H9 (cell line): ENCODE measurements around the gene FAM13A. TPM values are rescaled to one million over a fixed set of nuclear protein-coding genes. Genes with fewer than 3 reads are reported as not detected.

Experiments used
- DNase-seq: peaks from one replicate; pipeline ENCODE4 v3.0.0-alpha.2; 2017
- H2AFZ ChIP-seq: one replicate; pipeline ENCODE4 v1.6.1; 2013; ENCODE audit warnings: mild to moderate bottlenecking, low read length, control low read depth, moderate library complexity
- H2AK5ac ChIP-seq: 2 replicates; pipeline ENCODE4 v1.6.1; 2013; ENCODE audit warnings: low read length, control low read depth, mixed read lengths; ENCODE audit not compliant: insufficient read length
- H2BK120ac ChIP-seq: one replicate; pipeline ENCODE4 v1.6.1; 2013; ENCODE audit warnings: low read depth, mild to moderate bottlenecking, low read length, control low read depth, inconsistent platforms; ENCODE audit not compliant: poor library complexity, severe bottlenecking
- H2BK12ac ChIP-seq: 2 replicates; pipeline ENCODE4 v1.6.1; 2013; ENCODE audit warnings: low read length, control low read depth, mixed read lengths, low read depth; ENCODE audit not compliant: insufficient read length
- H2BK15ac ChIP-seq: 2 replicates; pipeline ENCODE4 v1.6.1; 2013; ENCODE audit warnings: low read depth, low read length, control low read depth
- H2BK20ac ChIP-seq: one replicate; pipeline ENCODE4 v1.6.1; 2013; ENCODE audit warnings: low read depth, mild to moderate bottlenecking, low read length, control low read depth, inconsistent platforms; ENCODE audit not compliant: poor library complexity, severe bottlenecking
- H2BK5ac ChIP-seq: 2 replicates; pipeline ENCODE4 v1.6.1; 2013; ENCODE audit warnings: low read length, control low read depth, mixed read lengths; ENCODE audit not compliant: insufficient read length
- H3K14ac ChIP-seq: 2 replicates; pipeline ENCODE4 v1.6.1; 2013; ENCODE audit warnings: low read length, control low read depth; ENCODE audit not compliant: insufficient read depth
- H3K18ac ChIP-seq: 2 replicates; pipeline ENCODE4 v1.6.1; 2013; ENCODE audit warnings: low read depth, mild to moderate bottlenecking, mixed read lengths, low read length, control low read depth; ENCODE audit not compliant: insufficient read length
- H3K23ac ChIP-seq: 2 replicates; pipeline ENCODE4 v1.6.1; 2013; ENCODE audit warnings: low read length, control low read depth, mixed read lengths, low read depth; ENCODE audit not compliant: insufficient read length
- H3K23me2 ChIP-seq: 2 replicates; pipeline ENCODE4 v1.6.1; 2013; ENCODE audit warnings: low read depth, mild to moderate bottlenecking, mixed read lengths, low read length, control low read depth; ENCODE audit not compliant: insufficient read length, poor library complexity, severe bottlenecking
- H3K27ac ChIP-seq: 2 replicates; pipeline ENCODE4 v1.5.1; 2013; ENCODE audit warnings: low read length, control low read depth, mixed read lengths, low read depth; ENCODE audit not compliant: insufficient read length
- H3K27me3 ChIP-seq: 2 replicates; pipeline ENCODE4 v1.6.1; 2013; ENCODE audit warnings: low read length, control low read depth, inconsistent platforms; ENCODE audit not compliant: insufficient read depth
- H3K4ac ChIP-seq: 2 replicates; pipeline ENCODE4 v1.6.1; 2013; ENCODE audit warnings: low read depth, mild to moderate bottlenecking, control low read depth, inconsistent platforms, low read length, moderate library complexity
- H3K4me1 ChIP-seq: 2 replicates; pipeline ENCODE4 v1.6.1; 2013; ENCODE audit warnings: low read length, control low read depth, inconsistent platforms; ENCODE audit not compliant: insufficient read depth
- H3K4me2 ChIP-seq: 2 replicates; pipeline ENCODE4 v1.6.1; 2013; ENCODE audit warnings: low read length, control low read depth, mixed read lengths; ENCODE audit not compliant: insufficient read length, insufficient read depth
- H3K56ac ChIP-seq: 2 replicates; pipeline ENCODE4 v1.6.1; 2013; ENCODE audit warnings: low read depth, mild to moderate bottlenecking, mixed read lengths, low read length, control low read depth; ENCODE audit not compliant: insufficient read length
- H3K79me1 ChIP-seq: 2 replicates; pipeline ENCODE4 v1.6.1; 2013; ENCODE audit warnings: low read depth, mild to moderate bottlenecking, moderate library complexity, low read length, control low read depth, inconsistent platforms; ENCODE audit not compliant: insufficient read depth, poor library complexity, severe bottlenecking
- H3K79me2 ChIP-seq: 2 replicates; pipeline ENCODE4 v1.6.1; 2013; ENCODE audit warnings: low read length, control low read depth, inconsistent platforms; ENCODE audit not compliant: insufficient read depth
- H3K9ac ChIP-seq: 2 replicates; pipeline ENCODE4 v1.6.1; 2013; ENCODE audit warnings: low read length, control low read depth, mixed read lengths; ENCODE audit not compliant: insufficient read length; ENCODE audit errors: extremely low read depth
- H3K9me3 ChIP-seq: one replicate; pipeline ENCODE4 v1.6.1; 2013; ENCODE audit warnings: low read depth, low read length, inconsistent platforms; ENCODE audit not compliant: control insufficient read depth
- H3T11ph ChIP-seq: one replicate; pipeline ENCODE4 v1.6.1; 2013; ENCODE audit warnings: mild to moderate bottlenecking, low read length, control low read depth, inconsistent platforms
- H4K20me1 ChIP-seq: one replicate; pipeline ENCODE4 v1.6.1; 2013; ENCODE audit not compliant: control insufficient read depth, insufficient read length, insufficient read depth
- H4K5ac ChIP-seq: 2 replicates; pipeline ENCODE4 v1.6.1; 2013; ENCODE audit warnings: low read depth, mild to moderate bottlenecking, mixed read lengths, low read length, control low read depth; ENCODE audit not compliant: insufficient read length
- H4K8ac ChIP-seq: replicated peaks from 2 replicates; pipeline ENCODE4 v1.6.1; 2013; ENCODE audit warnings: low read length, control low read depth, mixed read lengths, low read depth; ENCODE audit not compliant: insufficient read length
- H4K91ac ChIP-seq: 2 replicates; pipeline ENCODE4 v1.6.1; 2013; ENCODE audit warnings: low read depth, mild to moderate bottlenecking, moderate library complexity, mixed read lengths, low read length, control low read depth; ENCODE audit not compliant: insufficient read length
- H3K27ac Mint-ChIP-seq, 3 experiments: 2 replicates in 2 of 3; 3 replicates in 1 of 3; pipeline ENCODE4 v1.8.0; 2020 to 2021; ENCODE audit warnings: mixed read lengths in 3 of 3, mild to moderate bottlenecking in 1 of 3, moderate library complexity in 1 of 3
- H3K27me3 Mint-ChIP-seq: 2 replicates; pipeline ENCODE4 v1.8.0; 2021; ENCODE audit warnings: low read depth, mild to moderate bottlenecking, moderate library complexity, mixed read lengths
- H3K36me3 Mint-ChIP-seq, 3 experiments: 2 replicates in 2 of 3; 3 replicates in 1 of 3; pipeline ENCODE4 v1.8.0; 2020 to 2021; ENCODE audit warnings: low read depth in 3 of 3, mixed read lengths in 3 of 3; ENCODE audit not compliant: insufficient read depth in 1 of 3
- H3K4me1 Mint-ChIP-seq, 2 experiments: 2 replicates each; pipeline ENCODE4 v1.8.0; 2020; ENCODE audit warnings: mixed read lengths in 2 of 2
- H3K4me3 Mint-ChIP-seq, 2 experiments: 2 replicates in 1 of 2; 3 replicates in 1 of 2; pipeline ENCODE4 v1.8.0; 2020 to 2021; ENCODE audit warnings: mild to moderate bottlenecking in 2 of 2, mixed read lengths in 2 of 2, moderate library complexity in 1 of 2
- H3K9me3 Mint-ChIP-seq, 2 experiments: 2 replicates in 1 of 2; 3 replicates in 1 of 2; pipeline ENCODE4 v1.8.0; 2020; ENCODE audit warnings: mild to moderate bottlenecking in 2 of 2, mixed read lengths in 2 of 2, moderate library complexity in 1 of 2
- WGBS: extraction: QIAGEN DNeasy Blood & Tissue Kit; methylation state at CpG from one replicate; pipeline ENCODE4 v1.1.7; 2013; ENCODE audit warnings: missing lambda C conversion rate, low lambda C conversion rate, mixed read lengths; ENCODE audit not compliant: insufficient read length; ENCODE audit errors: extremely low coverage; 5-methylcytosine and 5-hydroxymethylcytosine counted together
- total RNA-seq: library from RNA; stranded (reverse); gene quantifications from 2 replicates; pipeline ENCODE4 v1.2.1, GENCODE V29; 2021
- TF ChIP-seq, protein P1 (sequence below): fragments of 200-600 bp; sonication (generic); conservative IDR thresholded peaks from 3 replicates; pipeline ENCODE4 v1.8.0; 2021; ENCODE audit warnings: antibody characterized with exemption, mild to moderate bottlenecking

FAM13A gene
- total RNA-seq, 1 experiment from 2014 or later = 12.7 TPM

DNA sequence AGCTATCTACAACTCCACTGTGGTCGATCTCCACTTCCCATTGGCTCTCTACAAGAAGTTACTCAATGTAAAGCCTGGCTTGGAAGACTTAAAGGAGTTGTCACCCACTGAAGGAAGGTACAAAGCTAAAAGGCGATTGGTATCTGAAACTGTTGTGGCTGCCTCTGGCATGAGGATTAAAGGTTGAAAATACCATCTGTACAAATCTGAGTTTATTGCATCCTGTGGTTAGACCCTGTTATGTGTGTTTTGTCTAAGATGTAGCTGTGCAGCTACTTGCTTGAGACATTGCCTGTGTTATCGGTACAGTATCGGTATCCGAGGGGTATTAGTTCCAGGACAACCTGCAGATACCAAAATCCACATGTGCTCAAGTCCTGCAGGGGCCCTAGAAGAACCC, 375.8 kb downstream of the FAM13A start:
- Mint-ChIP-seq H3K27me3 (no peaks in the 10 kb centered on the region), H3K9me3 (peaks cover 0 to 2% of the 10 kb centered on the region in 2 experiments; a peak in 1 of 5 replicates), H3K4me1 (no peaks in the 10 kb centered on the region), H3K36me3 (no peaks in the 10 kb centered on the region; a peak in 1 of 7 replicates), H3K27ac (no peak overlapping the region), H3K4me3 (no peak overlapping the region)
- Histone ChIP-seq H3K4me1 (no peaks in the 10 kb centered on the region), H4K8ac (no peak overlapping the region), H2BK12ac (no peak overlapping the region), H3K79me2 (no peaks in the 10 kb centered on the region), H3K27ac (no peak overlapping the region), H2BK15ac (no peak overlapping the region), H3K14ac (no peak overlapping the region), H2AK5ac (no peak overlapping the region), H3K23me2 (no peaks in the 10 kb centered on the region), H4K5ac (no peak overlapping the region), H2AFZ (no peak overlapping the region), H2BK5ac (no peak overlapping the region), H3K79me1 (no peaks in the 10 kb centered on the region), H3K23ac (no peak overlapping the region), H3K27me3 (no peaks in the 10 kb centered on the region), H4K91ac (no peak overlapping the region), H3K9ac (no peak overlapping the region), H2BK120ac (no peak overlapping the region), H3K4me2 (no peak overlapping the region), H3T11ph (no peak overlapping the region), H2BK20ac (no peak overlapping the region), H4K20me1 (no peaks in the 10 kb centered on the region), H3K18ac (no peak overlapping the region), H3K9me3 (no peaks in the 10 kb centered on the region), H3K56ac (no peak overlapping the region), H3K4ac (no peak overlapping the region)
- no CpG with 5 or more reads among the region's 5 CpGs for WGBS
- TF ChIP-seq, protein P1, sequence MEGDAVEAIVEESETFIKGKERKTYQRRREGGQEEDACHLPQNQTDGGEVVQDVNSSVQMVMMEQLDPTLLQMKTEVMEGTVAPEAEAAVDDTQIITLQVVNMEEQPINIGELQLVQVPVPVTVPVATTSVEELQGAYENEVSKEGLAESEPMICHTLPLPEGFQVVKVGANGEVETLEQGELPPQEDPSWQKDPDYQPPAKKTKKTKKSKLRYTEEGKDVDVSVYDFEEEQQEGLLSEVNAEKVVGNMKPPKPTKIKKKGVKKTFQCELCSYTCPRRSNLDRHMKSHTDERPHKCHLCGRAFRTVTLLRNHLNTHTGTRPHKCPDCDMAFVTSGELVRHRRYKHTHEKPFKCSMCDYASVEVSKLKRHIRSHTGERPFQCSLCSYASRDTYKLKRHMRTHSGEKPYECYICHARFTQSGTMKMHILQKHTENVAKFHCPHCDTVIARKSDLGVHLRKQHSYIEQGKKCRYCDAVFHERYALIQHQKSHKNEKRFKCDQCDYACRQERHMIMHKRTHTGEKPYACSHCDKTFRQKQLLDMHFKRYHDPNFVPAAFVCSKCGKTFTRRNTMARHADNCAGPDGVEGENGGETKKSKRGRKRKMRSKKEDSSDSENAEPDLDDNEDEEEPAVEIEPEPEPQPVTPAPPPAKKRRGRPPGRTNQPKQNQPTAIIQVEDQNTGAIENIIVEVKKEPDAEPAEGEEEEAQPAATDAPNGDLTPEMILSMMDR = no peak
- no peak for DNase-seq

Other genes starting within 250 kb of the FAM13A start
- 10.1 and 10.4 TPM in 2 replicates for gene TIGD2, start 54.3 kb upstream of the FAM13A start, total RNA-seq